Endothelial cell of umbilical vein (primary cell): ENCODE results near the gene PROM1. TPM values are rescaled to one million over a fixed set of nuclear protein-coding genes. Genes with fewer than 3 reads are reported as not detected.

ENCODE experiments used
- BruUV-seq: library from RNA; stranded (reverse); fragments of 400-500 nt; replicated peaks from 2 replicates; lab custom pipeline; 2021; lab: Mats Ljungman, UMichigan
- CTCF ChIA-PET: fragments of 300-600, 350-600 bp; sonication (Branson Sonifier 250); formaldehyde crosslinking; loops from one replicate; lab custom pipeline; 2021; ENCODE audit warnings: antibody characterized with exemption, inconsistent platforms; lab: Charles Lee
- POLR2A ChIA-PET: fragments of 300-600, 350-600 bp; sonication (Branson Sonifier 250); formaldehyde crosslinking; loops from one replicate; lab custom pipeline; 2021; ENCODE audit warnings: antibody characterized with exemption, inconsistent platforms; lab: Charles Lee
- DNase-seq: peaks from one replicate; pipeline ENCODE4 v3.0.0-alpha.2; 2011; ENCODE audit warnings: low read depth, low spot score
- FAIRE-seq: peaks from 2 replicates; lab custom pipeline; 2011; peaks lifted over from hg19 to GRCh38; lab: Jason Lieb, UNC
- H2AFZ ChIP-seq: 2 replicates; pipeline ENCODE4 v1.6.0; 2012; ENCODE audit warnings: low read depth, low read length, control low read depth, inconsistent platforms
- H3K27ac ChIP-seq: 2 replicates; pipeline ENCODE4 v1.5.1; 2011; ENCODE audit warnings: low read depth, mild to moderate bottlenecking, control low read depth, low read length, moderate library complexity; ENCODE audit not compliant: insufficient read depth
- H3K27me3 ChIP-seq, 2 experiments: 2 replicates each; pipeline versions ENCODE4 v1.6.0 to v1.6.1; 2011; ENCODE audit warnings: low read length in 2 of 2, mixed read lengths in 1 of 2; ENCODE audit not compliant: control insufficient read depth in 2 of 2, insufficient read depth in 2 of 2
- H3K36me3 ChIP-seq, 2 experiments: 2 replicates in 1 of 2; 3 replicates in 1 of 2; pipeline ENCODE4 v1.5.1; 2011; ENCODE audit warnings: low read length in 2 of 2, mild to moderate bottlenecking in 1 of 2, moderate library complexity in 1 of 2; ENCODE audit not compliant: control insufficient read depth in 2 of 2, insufficient read depth in 2 of 2; ENCODE audit errors: extremely low read depth in 1 of 2
- H3K4me1 ChIP-seq: 3 replicates; pipeline ENCODE4 v1.5.1; 2011; ENCODE audit warnings: mild to moderate bottlenecking, low read length; ENCODE audit not compliant: control insufficient read depth, insufficient read depth; ENCODE audit errors: extremely low read depth
- H3K4me2 ChIP-seq: 2 replicates; pipeline ENCODE4 v1.6.1; 2011; ENCODE audit warnings: low read length, control low read depth, mixed read lengths; ENCODE audit not compliant: insufficient read depth
- H3K4me3 ChIP-seq, 3 experiments: fragments of 200-600 bp in 1 of 3; sonication (generic), shearing (Covaris generic) in 1 of 3; replicated peaks in 1 of 3; 2 replicates each; pipeline ENCODE4 v1.5.1; 2011 to 2016; ENCODE audit warnings: control low read depth in 3 of 3, low read length in 3 of 3, mild to moderate bottlenecking in 2 of 3, inconsistent platforms in 1 of 3, low read depth in 1 of 3, moderate library complexity in 1 of 3; ENCODE audit not compliant: insufficient read depth in 1 of 3
- H3K79me2 ChIP-seq: 2 replicates; pipeline ENCODE4 v1.6.0; 2012; ENCODE audit warnings: low read length, inconsistent platforms; ENCODE audit not compliant: control insufficient read depth, insufficient read depth
- H3K9ac ChIP-seq: replicated peaks from 2 replicates; pipeline ENCODE3; 2011; ENCODE audit warnings: low read length, control low read depth; ENCODE audit not compliant: insufficient read depth; ENCODE audit errors: extremely low read depth
- H3K9me1 ChIP-seq: replicated peaks from 3 replicates; pipeline ENCODE4 v1.6.0; 2011; ENCODE audit warnings: mild to moderate bottlenecking, low read length; ENCODE audit not compliant: control insufficient read depth, insufficient read depth; ENCODE audit errors: extremely low read depth
- H3K9me3 ChIP-seq: replicated peaks from 2 replicates; pipeline ENCODE4 v1.5.1; 2012; ENCODE audit warnings: low read length, inconsistent platforms; ENCODE audit not compliant: control insufficient read depth, insufficient read depth
- H4K20me1 ChIP-seq: replicated peaks from 2 replicates; pipeline ENCODE3; 2011; ENCODE audit warnings: mild to moderate bottlenecking, low read length; ENCODE audit not compliant: control insufficient read depth, insufficient read depth; ENCODE audit errors: extremely low read depth
- CTCF ChIP-seq, 2 donors: IDR thresholded peaks; 1 replicate in 1 of 2; 2 replicates in 1 of 2; pipeline ENCODE4 v1.5.1; 2011; ENCODE audit warnings: low read length in 2 of 2, mild to moderate bottlenecking in 2 of 2, moderate library complexity in 2 of 2, control low read depth in 1 of 2, inconsistent platforms in 1 of 2, low read depth in 1 of 2; ENCODE audit not compliant: insufficient read depth in 1 of 2; ENCODE audit errors: extremely low read depth in 1 of 2
- EZH2 ChIP-seq: IDR thresholded peaks from 2 replicates; pipeline ENCODE4 v1.6.1; 2012; ENCODE audit warnings: borderline replicate concordance, low read depth, mild to moderate bottlenecking, moderate library complexity, low read length, inconsistent platforms; ENCODE audit not compliant: severe bottlenecking
- FOS ChIP-seq: IDR thresholded peaks from 2 replicates; pipeline ENCODE4 v1.6.1; 2011; ENCODE audit warnings: mild to moderate bottlenecking, low read length, moderate library complexity, borderline replicate concordance; ENCODE audit not compliant: insufficient read depth
- GATA2 ChIP-seq: IDR thresholded peaks from 2 replicates; pipeline ENCODE4 v1.7.0; 2011; ENCODE audit warnings: low read depth, mild to moderate bottlenecking, moderate library complexity, mixed read lengths, low read length; ENCODE audit not compliant: insufficient read length, insufficient read depth
- JUN ChIP-seq: IDR thresholded peaks from 2 replicates; pipeline ENCODE4 v1.6.1; 2011; ENCODE audit warnings: borderline replicate concordance, low read depth; ENCODE audit not compliant: insufficient read length, insufficient read depth
- MAX ChIP-seq: IDR thresholded peaks from 2 replicates; pipeline ENCODE4 v1.6.1; 2011; ENCODE audit not compliant: insufficient read depth, insufficient read length
- MYC ChIP-seq: IDR thresholded peaks from one replicate; pipeline ENCODE4 v1.6.1; 2011; ENCODE audit warnings: mild to moderate bottlenecking, low read depth, low read length
- POLR2A ChIP-seq: IDR thresholded peaks from 2 replicates; pipeline ENCODE4 v1.6.1; 2012; ENCODE audit warnings: low read depth, mild to moderate bottlenecking, control low read depth, low read length
- POLR2AphosphoS5 ChIP-seq: IDR thresholded peaks from 2 replicates; pipeline ENCODE4 v1.6.1; 2012; ENCODE audit warnings: low read depth, mild to moderate bottlenecking, control low read depth, low read length, moderate library complexity; ENCODE audit not compliant: insufficient read depth
- dilution Hi-C: fragments of 300-500 bp; cut with MboI; formaldehyde crosslinking; loops from one replicate; pipeline ENCODE4 v1.15.0; 2019; ENCODE audit warnings: low sequenced_read_pairs; ENCODE audit not compliant: extremely low pct_ligation_motif_present
- intact Hi-C: fragments of 100-400 bp; cut with micrococcal nuclease; formaldehyde crosslinking; loops from one replicate; pipeline ENCODE4 v1.10.0; 2022
- polyA plus RNA-seq, 4 experiments: library from polyadenylated mRNA; depleted of rRNA in 3 of 4; stranded (reverse) in 3 of 4; unstranded in 1 of 4; fragments of >200 nt; gene quantifications; 2 replicates each; pipeline versions ENCODE4 v1.2.1 to v1.2.3, GENCODE V29; 2011 to 2012; ENCODE audit warnings: missing spikeins in 1 of 4
- total RNA-seq: library from RNA; stranded (reverse); gene quantifications from 2 replicates; pipeline ENCODE4 v1.2.3, GENCODE V29; 2021

Gene PROM1
- total and polyA plus RNA-seq, 2 donors (not counting 3 experiments of a cell fraction or from before 2014, with no cell fraction given) = 0.36 to 1.7 TPM

GRCh38 chr4:16075061-16075460 lies 8.8 kb downstream of the PROM1 start:
- POLR2A ChIA-PET = no interaction called here
- no peaks in the 10 kb centered on the region for H3K9me1 ChIP-seq
- CTCF ChIA-PET = no interaction called here

GRCh38 chr4:16072168-16072567 lies 11.7 kb downstream of the PROM1 start:
- no peaks in the 10 kb centered on the region for H4K20me1 ChIP-seq
- H3K27me3 ChIP-seq = peaks cover 12 to 14% of the 10 kb centered on the region in 2 experiments
- no peaks in the 10 kb centered on the region for H3K9me1 ChIP-seq
- no peak for FAIRE-seq
- no peak overlapping the region for H3K4me3 ChIP-seq
- H3K9me3 ChIP-seq = no peaks in the 10 kb centered on the region
- DNase-seq = no peak
- H3K27ac ChIP-seq = no peak overlapping the region
- POLR2A ChIA-PET = no interaction called here
- no TSS peak for BruUV-seq
- TF ChIP-seq GATA2 (no peak), POLR2AphosphoS5 (no peak), JUN (no peak), CTCF (IDR thresholded peaks at IDR 0.05; ENCODE audit: extremely low read depth in 1 of 2, insufficient read depth in 1 of 2, low read depth in 1 of 2, low read length in 2 of 2) (no peak), MYC (no peak), EZH2 (no peak), MAX (no peak), POLR2A (no peak), FOS (no peak)
- intact Hi-C loops = no loop called here
- dilution Hi-C loops = no loop called here
- no peak overlapping the region for H2AFZ ChIP-seq
- H3K36me3 ChIP-seq = no peaks in the 10 kb centered on the region
- H3K4me1 ChIP-seq = no peaks in the 10 kb centered on the region
- no peaks in the 10 kb centered on the region for H3K79me2 ChIP-seq
- CTCF ChIA-PET = no interaction called here
- H3K4me2 ChIP-seq = no peak overlapping the region
- H3K9ac ChIP-seq = no peak overlapping the region

More at GRCh38 chr4:16075061-16075460, 8.8 kb downstream of the PROM1 start:
- Histone ChIP-seq H3K4me3 (no peak overlapping the region), H3K4me2 (no peak overlapping the region), H3K27me3 (peaks cover 12 to 27% of the 10 kb centered on the region in 2 experiments), H3K4me1 (no peaks in the 10 kb centered on the region), H3K9me3 (no peaks in the 10 kb centered on the region), H4K20me1 (no peaks in the 10 kb centered on the region), H3K27ac (no peak overlapping the region), H3K79me2 (no peaks in the 10 kb centered on the region), H2AFZ (no peak overlapping the region), H3K9ac (no peak overlapping the region), H3K36me3 (no peaks in the 10 kb centered on the region)
- dilution Hi-C loops (no loop called here), intact Hi-C loops (no loop called here)
- TF ChIP-seq GATA2 = no peak
- no TSS peak for BruUV-seq
- DNase-seq (no peak), FAIRE-seq (no peak)
